GM18867 (cell line): ENCODE measurements around the gene ACER2.
A peak's percentile ranks its signal among the peaks of the same experiment; 100 is the strongest.
"Not testable (repeated sequence)": the region's sequence is repeated elsewhere in the genome, so short reads cannot be mapped to it uniquely, and the experiment has no call there.

ENCODE experiments used
- ATAC-seq: cut with Tn5 transposase; IDR thresholded peaks from one replicate; pipeline ENCODE4 v1.9.1; 2021; ENCODE audit warnings: mild to moderate bottlenecking, moderate library complexity; ENCODE audit not compliant: unreplicated experiment

The ACER2 gene

GRCh38 chr9:19408316-19408692, 505 bp upstream of the ACER2 start:
- ATAC-seq = peak; percentile 1

DNA sequence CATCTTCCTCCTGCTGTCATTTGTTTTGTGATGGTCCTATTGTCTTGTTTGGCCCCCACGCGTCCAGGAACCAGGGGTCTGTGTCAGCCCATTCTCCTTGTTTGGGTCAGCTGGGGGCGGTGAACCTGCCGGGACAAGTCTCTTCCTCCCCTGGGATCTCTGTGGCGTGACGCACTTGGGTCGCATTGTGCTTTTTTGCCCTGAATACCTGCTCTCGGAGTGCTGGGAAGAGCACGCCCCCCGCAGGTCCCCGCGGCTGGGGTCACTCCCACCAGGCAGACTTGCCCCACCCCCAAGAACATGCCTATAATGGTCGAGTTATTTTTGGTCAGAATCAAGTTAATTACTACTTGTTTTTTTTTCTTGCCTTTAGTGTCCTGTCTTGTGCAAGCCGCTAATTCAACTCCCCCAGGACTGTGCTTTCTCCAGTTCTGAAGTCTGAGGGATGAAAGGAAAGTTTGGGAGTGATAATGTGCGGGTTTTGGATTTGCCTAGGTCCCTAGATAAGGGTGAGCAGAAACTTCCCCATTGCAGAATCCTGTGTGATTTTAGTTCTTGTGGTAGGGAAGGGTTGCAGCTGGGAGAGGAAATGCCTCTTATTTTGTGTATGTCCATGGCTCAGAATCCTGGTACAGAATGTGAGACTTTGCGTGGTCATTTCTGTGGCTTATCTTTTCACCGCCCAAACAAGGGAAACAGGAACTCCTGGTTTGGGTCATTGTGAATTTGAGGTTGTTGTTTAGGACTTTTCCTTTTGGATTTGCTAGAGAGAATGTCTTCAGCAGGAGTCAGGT, 789 bp downstream of the ACER2 start:
- peak; percentile 6 for ATAC-seq

DNA sequence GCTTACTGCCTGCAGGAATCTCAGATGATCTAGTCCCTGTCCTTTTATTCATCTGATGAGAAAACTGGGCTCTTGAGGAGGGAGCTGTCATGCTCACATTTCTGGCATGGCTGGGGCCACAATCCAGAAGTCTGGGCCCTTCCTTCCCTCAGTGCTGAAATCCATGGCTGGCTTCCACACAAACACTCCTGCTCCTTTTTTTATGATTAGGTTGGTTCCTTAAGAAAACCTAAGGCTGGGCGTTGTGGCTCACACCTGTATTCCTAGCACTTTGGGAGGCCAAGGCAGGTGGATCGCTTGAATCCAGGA, 1.3 kb downstream of the ACER2 start:
- no peak for ATAC-seq

DNA sequence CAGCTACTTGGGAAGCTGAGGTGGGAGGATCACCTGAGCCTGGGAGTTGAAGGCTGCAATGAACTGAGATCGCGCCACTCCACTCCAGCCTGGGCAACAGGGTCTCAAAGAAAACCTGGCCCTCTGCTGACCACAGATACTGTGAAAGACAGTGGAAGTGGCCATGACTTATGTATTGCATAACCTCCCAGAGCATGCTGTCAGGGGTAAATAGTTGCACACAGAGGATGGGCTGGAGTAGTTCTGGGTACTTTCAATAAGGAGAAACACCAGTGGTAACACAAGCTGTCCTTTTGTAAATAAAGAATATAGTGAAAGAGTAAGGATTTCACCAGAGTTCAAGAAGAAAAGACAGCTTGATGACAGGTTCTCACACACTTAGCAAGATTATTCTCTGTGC, 1.8 kb downstream of the ACER2 start:
- no peak for ATAC-seq

- no peak for ATAC-seq
These were observed 2.5 kb downstream of the ACER2 start for GRCh38 chr9:19411316-19411715.

DNA sequence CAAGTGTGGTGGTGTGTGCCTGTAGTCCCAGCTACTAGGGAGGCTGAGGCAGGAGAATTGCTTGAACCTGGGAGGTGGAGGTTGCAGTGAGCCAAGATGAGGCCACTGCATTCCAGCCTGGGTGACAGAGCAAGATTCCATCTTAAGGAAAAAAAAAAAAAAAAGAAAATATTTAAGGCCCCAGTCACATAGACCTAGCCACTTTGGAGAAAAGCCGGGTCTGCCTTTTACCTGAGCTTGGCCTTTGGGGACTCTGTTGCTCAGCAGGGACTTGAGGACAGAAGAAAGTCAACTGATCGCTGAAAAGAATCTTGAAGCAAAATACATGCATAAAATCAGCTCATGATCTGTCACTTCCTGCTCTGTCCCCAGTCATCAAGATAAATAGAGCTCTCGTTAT, 4.6 kb downstream of the ACER2 start:
- not testable (repeated sequence) for ATAC-seq

DNA sequence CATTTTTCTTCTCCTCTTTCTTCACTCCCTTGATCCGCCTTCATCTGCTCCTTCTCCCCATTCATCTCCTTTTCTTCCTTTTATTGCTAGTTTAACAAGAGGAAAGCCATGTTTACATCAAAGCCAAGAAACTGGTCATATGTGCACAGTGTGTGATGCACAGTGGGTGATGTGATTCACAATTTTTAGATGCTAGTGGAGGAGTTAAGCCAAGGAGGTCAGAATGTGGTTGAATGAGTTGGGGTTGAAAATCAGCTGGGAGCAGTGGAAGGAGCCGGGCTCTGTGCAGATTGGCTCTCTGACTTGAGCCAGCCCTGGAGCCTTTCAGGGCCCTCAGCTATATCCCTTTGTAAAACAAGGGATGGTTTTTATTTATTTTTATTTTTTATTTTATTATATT, 7.3 kb downstream of the ACER2 start:
- no peak for ATAC-seq

DNA sequence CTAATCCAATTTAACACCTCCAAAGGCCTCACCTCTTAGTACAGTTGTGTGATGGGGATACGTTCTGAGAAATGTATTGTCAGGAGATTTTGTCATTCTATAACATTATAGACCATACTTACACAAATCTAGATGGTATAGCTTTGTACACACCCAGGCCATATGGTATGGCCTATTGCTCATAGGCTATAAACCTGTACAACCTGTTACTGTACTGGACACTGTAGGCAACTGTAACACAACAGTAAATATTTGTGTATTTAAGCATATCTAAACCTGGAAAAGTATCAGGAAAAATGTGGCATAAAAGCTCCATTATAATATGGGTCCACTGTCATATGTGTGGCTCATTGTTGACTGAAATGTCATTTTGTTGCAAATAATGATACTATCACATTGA, 12.1 kb downstream of the ACER2 start:
- no peak for ATAC-seq

DNA sequence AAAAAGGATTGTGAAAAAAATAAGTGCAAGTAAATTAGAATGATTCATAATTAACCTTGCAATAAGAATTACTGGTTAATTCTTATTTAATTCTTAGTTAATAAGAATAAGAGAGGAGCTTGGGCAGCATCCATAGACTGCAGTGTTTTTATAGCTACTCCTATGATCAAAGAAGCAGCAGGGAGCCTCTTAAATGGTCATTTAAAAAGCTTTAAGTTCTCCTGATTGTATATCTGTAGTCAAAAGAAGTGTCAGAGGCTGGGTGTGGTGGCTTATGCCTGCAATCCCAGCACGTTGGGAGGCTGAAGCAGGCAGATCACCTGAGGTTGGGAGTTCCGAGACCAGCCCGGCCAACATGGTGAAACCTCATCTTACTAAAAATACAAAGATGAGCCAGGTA, 14.4 kb downstream of the ACER2 start:
- no peak for ATAC-seq

- peak; percentile 98 for ATAC-seq
These were observed 15.5 kb downstream of the ACER2 start for GRCh38 chr9:19424176-19424779.

DNA sequence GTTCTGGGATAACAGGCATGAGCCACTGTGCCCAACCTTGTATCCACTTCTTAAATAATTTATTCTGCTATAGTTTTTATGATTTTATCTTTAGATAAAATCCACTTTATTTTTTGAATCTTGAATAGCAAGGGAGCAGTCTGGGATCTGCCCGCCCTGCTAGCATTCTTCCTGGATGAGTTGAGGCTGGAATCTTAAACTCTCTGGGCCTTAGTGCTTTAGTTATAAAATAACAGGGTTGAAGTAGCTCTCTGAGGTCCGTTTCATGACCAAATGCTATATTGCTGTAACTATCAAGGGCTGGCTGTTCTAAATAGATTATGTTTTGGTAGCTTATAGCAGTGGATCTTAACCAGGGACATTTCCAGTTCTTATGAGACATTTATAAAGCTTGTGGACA, 20.8 kb downstream of the ACER2 start:
- no peak for ATAC-seq

GRCh38 chr9:19430201-19430760, 21.5 kb downstream of the ACER2 start:
- no peak for ATAC-seq

DNA sequence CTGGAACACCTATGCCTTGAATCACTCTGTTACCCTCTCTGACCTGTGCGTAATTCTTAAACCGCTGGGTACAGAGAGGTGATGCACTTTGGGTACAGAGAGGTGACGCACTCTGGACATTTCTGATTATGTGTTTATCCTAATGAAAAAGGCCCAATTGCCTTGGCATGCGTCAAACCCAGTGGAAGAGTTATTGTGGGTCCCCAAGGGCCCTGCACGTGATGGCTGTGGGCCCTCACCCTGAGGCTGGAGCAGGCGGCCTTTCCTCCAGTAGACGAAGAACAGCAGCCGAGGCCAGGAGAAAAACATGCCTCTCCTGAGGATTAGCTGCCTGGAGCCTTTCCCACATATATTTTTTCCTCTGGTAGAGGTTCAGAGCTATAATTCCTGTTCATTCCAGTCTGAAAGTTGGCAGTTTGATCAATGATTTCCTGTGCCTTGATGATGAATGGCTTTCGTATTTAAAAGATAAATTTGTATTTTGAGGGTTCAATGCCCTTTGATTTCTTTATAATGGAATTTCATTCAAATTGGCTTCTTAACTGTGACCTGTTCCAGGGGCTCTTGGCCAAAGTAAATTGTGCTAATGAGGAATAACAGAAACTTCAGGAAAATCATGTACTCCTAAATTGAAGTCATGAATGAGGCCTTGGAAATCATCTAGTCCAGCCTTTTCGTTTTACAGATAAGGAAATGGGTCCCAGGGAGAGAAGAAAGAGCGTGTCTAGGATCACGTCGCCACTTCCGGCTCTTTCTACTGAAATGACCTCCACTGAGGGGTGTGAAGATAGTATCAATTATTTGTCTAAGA, 22.8 kb downstream of the ACER2 start:
- no peak for ATAC-seq

GRCh38 chr9:19432473-19432872, 23.7 kb downstream of the ACER2 start:
- ATAC-seq = no peak

DNA sequence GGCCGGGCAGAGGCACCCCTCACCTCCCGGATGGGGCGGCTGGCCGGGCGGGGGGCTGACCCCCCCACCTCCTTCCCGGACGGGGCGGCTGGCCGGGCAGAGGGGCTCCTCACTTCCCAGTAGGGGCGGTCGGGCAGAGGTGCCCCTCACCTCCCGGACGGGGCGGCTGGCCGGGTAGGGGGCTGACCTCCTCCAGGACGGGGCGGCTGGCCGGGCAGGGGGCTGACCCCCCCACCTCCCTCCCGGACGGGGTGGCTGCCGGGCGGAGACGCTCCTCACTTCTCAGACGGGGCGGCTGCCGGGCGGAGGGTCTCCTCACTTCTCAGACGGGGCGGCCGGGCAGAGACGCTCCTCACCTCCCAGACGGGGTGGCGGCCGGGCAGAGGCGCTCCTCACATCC, 24.9 kb downstream of the ACER2 start:
- not testable (repeated sequence) for ATAC-seq

GRCh38 chr9:19440376-19440775, 31.6 kb downstream of the ACER2 start:
- no peak for ATAC-seq

DNA sequence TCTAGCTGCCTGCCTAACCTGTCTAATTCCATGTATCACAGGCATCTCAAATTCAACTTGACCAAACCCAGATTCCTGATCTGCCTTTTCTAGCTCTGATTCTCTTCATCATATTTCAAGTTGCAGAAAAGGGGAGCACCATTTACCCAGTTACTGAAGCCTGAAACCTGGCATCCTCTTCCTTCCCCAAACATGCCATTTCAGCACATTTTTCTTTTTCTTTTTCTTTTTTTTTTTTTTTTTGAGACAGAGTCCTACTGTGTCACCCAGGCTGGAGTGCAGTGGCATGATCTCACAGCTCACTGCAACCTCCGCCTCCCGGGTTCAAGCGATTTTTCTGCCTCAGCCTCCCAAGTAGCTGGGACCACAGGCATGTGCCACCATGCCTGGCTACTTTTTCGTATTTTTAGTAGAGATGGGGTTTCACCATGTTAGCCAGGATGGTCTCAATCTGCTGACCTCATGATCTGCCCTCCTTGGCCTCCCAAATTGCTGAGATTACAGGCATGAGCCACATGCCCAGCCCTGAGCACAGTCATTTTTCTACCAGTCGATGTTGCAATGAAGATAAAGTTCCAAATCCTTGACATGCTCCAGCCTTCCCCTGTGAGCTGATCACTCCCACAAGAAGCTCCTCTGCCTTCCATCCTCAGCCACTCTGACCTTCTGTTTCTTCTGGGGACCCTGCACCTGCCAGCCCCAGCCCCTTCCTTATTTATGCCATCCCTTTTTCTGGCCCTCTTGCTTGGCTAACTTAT, 32.2 kb downstream of the ACER2 start:
- peak; percentile 11 for ATAC-seq

DNA sequence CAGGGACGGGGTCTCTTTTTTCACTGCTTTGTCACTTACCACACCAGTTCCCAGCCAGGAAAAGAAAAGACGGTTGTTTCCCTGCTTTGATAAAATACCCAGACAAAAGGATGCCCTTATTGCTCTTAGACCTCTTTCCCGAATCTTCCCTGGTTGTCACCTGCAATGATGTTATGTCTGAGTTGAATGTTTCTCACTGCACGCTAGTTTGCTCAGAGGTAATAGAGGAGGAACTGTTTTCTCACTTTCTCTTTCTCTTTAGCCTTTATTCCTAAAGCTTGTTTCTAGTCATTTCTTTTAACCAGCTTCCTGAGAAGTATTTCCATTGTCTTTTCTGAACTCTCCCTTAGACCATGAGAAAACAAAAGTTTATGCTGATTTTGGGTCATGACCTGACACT, 32.9 kb downstream of the ACER2 start:
- ATAC-seq = peak; percentile 85

DNA sequence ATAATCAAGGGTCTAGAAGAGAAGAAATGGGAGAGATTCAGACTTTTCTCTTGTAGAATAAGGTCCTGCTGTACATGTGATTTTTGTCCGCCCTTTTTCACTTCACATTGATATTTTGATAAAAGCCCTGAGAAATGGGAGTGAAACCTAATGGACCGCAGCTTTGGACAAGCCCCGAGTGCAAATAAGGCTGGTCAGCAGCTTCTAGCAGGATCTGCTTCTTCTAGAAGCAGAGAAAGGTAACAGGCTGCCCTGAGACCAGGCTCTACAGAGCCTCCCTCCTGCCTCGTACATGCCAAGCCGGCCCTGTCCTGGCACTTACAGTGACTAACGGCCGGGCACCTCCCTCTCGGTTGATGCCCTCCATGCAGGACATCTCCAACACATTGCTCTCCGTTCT, 33.4 kb downstream of the ACER2 start:
- ATAC-seq = no peak

- no peak for ATAC-seq
These were observed 36.6 kb downstream of the ACER2 start for GRCh38 chr9:19445452-19445851.

GRCh38 chr9:19446361-19446861, 37.6 kb downstream of the ACER2 start:
- no peak for ATAC-seq
